PC-9 (cell line): ENCODE measurements around the gene CFAP251.

ENCODE experiments used
- CTCF ChIP-seq: fragments of 200-600 bp; sonication (generic); conservative IDR thresholded peaks from 2 replicates; pipeline ENCODE4 v1.6.1; 2017; ENCODE audit warnings: mixed run types, antibody characterized with exemption, mild to moderate bottlenecking, moderate library complexity
- EZH2 ChIP-seq: fragments of 200-600 bp; sonication (generic); IDR thresholded peaks from 2 replicates; pipeline ENCODE4 v1.8.0; 2017; ENCODE audit warnings: antibody characterized with exemption, low read depth

GRCh38 chr12:122046145-122046544 lies 127.8 kb downstream of the CFAP251 start:
- TF ChIP-seq CTCF (no peak), EZH2 (no peak)
